GM10266 (cell line): ENCODE results near the gene S100A4.

Experiments used
- DNase-seq: peaks from one replicate; pipeline ENCODE4 v3.0.0; 2012; ENCODE audit errors: extremely low spot score
- TF ChIP-seq, protein P1 (sequence below): IDR thresholded peaks from 2 replicates; pipeline ENCODE4 v1.5.1; 2012; ENCODE audit warnings: mild to moderate bottlenecking, low read depth; ENCODE audit not compliant: control insufficient read depth, insufficient read depth; ENCODE audit errors: missing control alignments

S100A4 gene

DNA sequence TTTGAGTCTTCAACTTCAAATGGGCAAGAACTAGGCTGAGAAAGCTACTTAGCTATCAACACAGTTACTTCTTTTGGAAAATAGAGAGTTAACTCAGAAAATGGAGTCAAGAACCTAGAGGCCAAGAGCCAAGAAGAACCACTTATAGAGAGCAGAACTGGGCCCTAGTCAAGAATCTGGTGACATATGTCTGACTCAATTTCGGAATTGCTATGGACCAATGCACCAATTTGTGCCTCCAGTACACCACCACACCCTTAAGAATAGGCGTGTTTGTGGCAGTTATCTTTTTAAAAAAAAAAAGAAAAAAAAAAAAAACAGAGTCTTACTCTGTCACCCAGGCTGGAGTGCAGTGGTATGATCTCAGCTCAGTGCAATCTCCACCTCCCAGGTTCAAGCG, 12.3 kb upstream of the S100A4 start:
- DNase-seq, result no peak
- TF ChIP-seq, protein P1, sequence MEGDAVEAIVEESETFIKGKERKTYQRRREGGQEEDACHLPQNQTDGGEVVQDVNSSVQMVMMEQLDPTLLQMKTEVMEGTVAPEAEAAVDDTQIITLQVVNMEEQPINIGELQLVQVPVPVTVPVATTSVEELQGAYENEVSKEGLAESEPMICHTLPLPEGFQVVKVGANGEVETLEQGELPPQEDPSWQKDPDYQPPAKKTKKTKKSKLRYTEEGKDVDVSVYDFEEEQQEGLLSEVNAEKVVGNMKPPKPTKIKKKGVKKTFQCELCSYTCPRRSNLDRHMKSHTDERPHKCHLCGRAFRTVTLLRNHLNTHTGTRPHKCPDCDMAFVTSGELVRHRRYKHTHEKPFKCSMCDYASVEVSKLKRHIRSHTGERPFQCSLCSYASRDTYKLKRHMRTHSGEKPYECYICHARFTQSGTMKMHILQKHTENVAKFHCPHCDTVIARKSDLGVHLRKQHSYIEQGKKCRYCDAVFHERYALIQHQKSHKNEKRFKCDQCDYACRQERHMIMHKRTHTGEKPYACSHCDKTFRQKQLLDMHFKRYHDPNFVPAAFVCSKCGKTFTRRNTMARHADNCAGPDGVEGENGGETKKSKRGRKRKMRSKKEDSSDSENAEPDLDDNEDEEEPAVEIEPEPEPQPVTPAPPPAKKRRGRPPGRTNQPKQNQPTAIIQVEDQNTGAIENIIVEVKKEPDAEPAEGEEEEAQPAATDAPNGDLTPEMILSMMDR, result no peak

DNA sequence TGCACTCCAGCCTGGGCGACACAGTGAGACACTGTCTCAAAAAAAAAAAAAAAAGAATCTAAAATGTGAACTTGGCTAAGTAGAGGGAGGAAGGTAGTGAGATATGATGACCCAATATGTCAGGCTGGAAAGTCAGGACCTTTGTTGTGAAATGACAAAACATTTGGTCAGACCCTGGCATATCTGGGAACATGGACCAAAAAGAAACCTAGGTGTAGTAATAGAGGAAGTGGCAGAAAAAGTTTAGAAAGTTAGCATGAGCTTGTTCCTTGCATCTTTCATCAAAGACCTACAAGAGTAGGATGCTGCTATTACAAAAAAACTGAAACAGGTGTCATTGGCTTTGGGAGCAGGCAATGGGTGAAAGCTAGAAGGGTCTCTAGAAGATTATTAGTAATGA, 10.7 kb upstream of the S100A4 start:
- TF ChIP-seq, protein P1, result no peak

DNA sequence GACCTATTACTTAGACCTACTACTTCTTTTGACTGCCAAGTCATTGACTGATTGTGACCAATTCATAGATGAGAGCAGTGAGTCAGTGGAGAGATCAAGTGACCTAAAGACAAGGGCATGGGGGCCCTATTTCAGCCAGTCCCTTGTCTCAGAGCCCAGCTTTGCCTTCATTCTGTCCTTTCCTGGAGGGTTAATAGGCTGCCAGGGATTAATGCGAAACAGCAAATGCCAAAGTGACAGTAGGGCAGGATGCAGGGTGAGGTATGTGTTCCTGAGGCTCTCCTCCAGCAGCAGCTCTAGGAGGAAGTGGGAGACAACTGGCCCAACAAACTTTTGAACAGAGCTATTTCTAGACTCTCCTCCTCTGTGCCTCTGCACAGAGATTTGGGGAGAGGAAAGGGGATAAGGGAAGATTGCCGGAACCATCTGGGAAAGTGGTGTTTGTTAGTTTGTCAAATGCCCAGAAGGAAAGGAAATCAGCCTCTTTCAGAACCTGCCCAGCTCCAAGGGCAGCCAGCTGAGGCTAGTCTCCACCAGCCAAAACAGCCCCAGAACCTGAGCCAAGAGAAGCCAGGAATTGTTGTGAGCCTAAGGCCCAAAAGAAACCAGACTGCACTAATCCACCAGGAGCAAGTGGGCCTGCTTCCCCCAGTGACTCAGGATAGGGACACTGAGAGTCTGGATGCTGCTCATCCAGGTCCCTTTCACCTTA, 8.4 kb upstream of the S100A4 start:
- no peak for DNase-seq
- TF ChIP-seq, protein P1, result no peak

More for the DNA sequence above, 10.7 kb upstream of the S100A4 start:
- no peak for DNase-seq

DNA sequence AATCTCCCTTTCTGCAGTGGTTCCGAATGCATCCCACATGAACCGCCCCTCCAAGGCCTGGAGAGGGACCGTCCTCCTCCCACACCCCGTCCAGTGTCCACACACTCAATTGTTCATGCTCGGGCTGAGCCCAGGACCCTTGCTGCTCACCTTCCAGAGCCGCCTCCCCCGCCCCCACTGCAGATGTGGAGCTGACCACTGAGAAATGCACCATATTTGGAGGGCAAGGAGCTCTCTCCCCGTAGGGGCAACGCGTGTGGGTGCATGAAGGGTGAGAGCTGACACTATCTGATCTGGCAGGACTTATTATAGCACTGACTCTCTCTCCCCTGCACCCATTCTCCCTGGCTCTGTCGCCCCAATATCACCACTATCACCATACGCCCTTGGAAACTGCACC, 7.5 kb upstream of the S100A4 start:
- no peak for DNase-seq
- TF ChIP-seq, protein P1, result no peak

DNA sequence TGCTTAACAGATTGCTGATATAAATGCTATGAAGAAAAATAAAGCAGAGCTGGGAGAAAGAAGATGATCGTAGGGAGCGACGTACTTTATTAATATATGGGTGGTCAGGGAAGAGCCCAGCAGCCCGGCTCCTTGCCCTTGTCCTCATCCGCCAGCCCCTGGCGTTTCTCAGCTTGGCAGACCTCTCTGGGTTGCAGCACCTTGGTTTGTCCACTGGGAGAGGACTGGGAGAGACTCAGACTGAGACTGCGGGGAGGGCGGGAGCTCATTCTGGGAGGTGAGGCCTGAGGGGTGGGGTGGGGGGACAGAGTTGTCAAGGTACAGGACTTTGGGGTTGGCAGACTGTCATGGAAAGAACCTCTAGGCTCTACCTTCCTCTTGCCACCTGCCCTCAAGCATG, 6.7 kb upstream of the S100A4 start:
- DNase-seq, result no peak
- TF ChIP-seq, protein P1, result no peak

DNA sequence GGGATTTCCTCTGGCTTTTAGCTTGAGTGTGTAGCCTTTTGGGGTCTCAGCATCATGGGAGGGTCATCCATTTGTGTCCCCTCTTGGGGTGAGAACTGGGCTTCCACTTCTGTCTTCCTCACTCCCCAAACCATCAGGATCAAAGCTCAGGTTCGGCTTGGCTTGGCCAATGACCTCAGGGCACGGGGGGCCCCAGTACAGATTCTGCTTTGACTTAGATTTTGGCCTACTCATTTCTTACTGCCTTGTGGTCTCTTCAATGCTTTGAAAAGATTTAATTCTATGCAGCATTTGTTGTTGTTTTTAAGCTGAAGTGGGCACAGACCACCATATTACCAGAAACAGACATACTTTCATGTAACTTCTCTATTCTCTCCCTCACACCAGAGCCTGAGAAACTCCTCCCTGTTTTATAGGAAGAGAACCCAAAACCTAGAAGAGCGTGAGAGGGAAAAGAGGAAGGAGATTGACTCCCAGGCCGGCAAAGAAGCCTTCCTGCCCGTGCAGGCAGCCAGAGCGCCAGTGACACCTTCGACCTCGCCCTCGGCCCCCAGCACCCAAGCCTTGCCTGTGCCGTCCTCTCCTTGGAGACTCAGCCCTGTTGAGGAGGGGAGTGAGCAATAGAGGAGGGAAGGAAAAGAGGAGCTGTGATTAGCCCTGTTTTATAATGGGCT, 5.4 kb upstream of the S100A4 start:
- no peak for DNase-seq
- TF ChIP-seq, protein P1, result no peak

DNA sequence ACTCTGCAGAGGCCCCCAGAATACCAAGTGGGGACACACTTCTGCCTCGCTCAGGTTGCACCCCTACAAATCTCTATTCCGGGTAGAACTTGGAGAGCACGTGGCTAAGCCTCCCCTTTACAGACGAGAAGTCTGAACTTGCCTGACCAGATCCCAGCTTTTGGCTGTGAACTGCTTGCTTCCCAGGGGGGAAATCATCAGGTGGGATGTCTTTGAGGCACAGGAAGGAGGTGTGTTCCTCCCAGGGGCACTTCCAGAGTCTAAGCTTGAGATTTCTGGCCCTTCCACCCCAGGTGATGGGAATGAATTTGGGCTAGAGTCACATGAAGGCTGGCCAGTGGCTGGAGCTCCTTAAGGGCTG, 4.8 kb upstream of the S100A4 start:
- TF ChIP-seq, protein P1, result no peak
- DNase-seq, result no peak
